IPS DF 19.7 (cell line): ENCODE results near the gene ACVR1B.
"Not testable (repeated sequence)": the region's sequence is repeated elsewhere in the genome, so short reads cannot be mapped to it uniquely, and the experiment has no call there.

Experiments used
- DNase-seq: peaks from one replicate; pipeline ENCODE4 v3.0.0-alpha.2; 2013; ENCODE audit warnings: low read depth, low spot score

The ACVR1B gene

DNA sequence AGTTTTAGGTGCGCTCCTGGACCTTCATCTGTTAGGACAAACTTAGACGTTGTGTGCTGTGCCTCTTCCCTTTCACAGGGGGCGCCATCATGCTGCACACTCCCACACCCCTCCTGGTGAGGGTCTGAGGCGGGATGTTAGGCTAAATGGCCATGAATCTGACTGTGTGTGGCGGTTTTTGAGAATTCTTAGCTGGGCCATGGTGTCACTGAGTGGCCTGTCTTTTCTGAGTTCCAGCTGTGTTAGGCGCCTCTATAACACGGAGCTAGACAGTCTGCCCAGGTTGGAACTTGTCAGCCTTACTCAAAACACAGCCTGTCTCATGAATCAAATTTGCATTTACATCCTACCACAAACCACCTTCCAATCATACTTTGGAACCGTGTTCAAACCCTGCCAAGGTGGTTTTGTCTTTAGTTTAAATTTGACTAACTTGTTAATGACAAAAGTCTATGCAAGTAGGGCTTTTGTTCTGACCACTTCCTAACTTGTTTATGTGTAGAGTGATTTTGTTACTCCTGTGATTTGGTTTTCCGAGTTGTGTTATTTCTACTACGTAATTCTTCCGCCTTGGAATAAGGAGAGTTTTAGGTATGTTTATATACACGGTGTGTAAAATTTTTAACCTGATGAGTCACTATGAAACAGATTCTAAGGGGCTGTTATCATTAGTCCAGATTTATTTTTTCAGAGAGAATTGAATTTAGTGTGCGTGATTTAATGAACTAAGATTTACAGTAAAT lies 19.6 kb downstream of the ACVR1B start:
- no peak for DNase-seq

DNA sequence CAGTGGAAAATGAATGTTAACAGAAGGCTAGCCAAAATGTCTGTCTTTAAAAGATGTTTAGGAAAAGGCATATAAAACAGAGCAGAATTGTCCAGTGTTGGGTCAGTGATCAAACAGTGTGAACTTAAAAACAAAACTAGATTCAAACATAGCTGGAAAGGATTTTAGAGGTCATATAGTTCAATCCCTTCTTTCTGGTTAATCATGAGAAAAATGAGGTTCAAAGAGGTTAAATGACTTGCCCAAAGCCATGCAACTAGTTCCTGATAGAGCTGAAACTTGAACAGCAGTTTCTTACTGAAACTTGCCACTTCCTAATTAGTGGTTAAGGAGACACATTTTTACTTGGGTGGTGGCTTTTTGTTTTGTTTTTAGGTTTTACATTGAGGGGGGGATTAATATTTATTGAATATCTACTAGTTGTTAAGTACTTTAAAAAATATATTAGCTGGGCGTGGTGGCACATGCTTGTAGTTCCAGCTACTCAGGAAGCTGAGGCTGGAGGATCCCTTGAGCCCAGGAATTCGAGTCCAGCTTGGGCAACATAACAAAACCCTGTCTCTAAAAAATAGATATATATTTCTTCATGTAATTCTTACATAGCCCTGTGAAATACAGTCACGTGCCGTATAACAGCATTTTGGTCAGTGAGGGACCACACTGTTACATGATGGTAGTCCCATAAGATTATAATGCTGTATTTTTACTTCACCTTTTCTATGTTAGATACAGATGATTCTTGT lies 20.4 kb downstream of the ACVR1B start:
- no peak for DNase-seq

DNA sequence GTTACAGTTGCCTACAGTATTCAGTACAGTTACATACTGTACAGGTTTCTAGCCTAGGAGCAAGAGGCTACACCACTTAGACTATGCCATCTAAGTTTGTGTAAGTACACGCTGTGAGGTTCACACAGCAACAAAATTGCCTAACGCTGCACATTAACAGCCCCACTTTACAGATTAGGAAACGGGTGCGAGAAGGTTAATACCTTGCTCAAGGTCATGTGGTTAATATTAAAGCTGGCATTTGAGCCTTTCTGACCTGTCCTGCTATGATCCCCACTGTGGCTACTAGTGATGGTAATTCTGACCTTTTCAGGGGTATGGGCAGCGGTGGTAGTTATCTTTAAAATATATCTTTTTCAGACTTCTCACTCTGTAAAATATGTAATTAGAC lies 20.9 kb downstream of the ACVR1B start:
- no peak for DNase-seq

DNA sequence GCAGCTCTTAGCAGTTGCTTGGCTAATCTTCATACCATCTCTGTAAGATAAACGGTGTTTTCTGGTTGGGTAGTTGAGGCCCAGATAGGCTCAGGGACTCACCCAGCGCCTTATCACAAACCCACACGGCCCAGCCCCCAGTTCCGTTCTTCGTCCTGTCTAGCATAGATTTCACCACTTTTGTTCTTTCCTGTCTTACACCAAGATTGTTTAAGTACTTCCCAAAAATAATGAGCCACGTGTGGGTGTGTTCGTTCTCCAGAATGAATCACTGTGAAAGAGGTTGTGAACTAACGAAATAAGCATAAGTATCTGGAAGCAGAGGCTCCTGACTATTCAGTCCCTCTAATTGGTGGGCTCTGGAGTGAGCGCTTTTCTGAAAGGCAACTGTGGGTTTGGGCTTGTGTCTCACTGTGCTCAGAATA lies 21.4 kb downstream of the ACVR1B start:
- no peak for DNase-seq

DNA sequence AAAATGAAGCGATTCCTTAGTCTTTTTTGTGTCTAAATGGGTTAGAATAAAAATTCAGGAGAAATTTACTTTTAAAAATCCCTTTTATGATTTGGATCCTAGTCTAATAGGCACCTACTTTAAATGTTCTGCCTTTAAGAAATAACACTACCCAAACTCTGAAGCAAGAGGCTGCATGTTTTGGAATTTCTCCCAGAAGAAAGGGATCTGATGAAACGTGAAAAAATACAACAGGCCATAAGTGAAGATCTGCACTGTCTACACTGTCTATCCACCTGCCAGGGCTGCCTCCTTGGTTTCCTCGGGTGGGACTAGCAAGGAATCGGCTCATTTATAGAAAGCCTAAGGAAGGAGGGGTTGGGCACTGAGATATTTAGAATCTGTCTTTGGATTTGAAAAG lies 22.1 kb downstream of the ACVR1B start:
- no peak for DNase-seq

DNA sequence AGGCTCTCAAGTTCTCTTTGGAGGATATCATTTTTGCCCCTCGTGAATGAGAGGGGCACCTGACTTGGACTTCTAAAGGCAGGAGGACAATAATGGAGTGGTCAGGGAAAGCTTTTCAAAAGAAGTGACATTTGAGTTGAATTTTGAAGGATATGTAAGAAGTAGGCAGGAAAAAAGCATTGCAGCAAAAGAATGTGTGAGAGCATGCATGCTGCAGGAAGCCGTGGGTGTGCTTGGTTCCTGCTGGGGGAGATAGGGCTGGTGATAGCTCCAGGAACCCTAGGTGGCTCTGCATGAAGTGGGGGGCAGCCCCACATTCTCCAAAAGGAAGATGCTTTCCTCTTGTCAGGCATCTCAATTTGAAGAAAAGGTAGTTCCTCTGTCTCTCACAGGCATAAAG lies 23.1 kb downstream of the ACVR1B start:
- DNase-seq, result no peak

DNA sequence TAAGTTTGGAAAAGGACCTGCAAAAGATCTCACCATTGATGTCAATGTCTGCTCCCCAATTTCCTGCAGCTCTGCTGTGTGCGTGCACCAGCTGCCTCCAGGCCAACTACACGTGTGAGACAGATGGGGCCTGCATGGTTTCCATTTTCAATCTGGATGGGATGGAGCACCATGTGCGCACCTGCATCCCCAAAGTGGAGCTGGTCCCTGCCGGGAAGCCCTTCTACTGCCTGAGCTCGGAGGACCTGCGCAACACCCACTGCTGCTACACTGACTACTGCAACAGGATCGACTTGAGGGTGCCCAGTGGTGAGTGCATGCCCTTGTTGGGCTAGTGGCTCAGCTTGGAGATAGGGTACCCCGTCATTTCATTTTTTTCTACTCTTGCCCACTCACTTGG lies 23.7 kb downstream of the ACVR1B start:
- DNase-seq, result no peak

DNA sequence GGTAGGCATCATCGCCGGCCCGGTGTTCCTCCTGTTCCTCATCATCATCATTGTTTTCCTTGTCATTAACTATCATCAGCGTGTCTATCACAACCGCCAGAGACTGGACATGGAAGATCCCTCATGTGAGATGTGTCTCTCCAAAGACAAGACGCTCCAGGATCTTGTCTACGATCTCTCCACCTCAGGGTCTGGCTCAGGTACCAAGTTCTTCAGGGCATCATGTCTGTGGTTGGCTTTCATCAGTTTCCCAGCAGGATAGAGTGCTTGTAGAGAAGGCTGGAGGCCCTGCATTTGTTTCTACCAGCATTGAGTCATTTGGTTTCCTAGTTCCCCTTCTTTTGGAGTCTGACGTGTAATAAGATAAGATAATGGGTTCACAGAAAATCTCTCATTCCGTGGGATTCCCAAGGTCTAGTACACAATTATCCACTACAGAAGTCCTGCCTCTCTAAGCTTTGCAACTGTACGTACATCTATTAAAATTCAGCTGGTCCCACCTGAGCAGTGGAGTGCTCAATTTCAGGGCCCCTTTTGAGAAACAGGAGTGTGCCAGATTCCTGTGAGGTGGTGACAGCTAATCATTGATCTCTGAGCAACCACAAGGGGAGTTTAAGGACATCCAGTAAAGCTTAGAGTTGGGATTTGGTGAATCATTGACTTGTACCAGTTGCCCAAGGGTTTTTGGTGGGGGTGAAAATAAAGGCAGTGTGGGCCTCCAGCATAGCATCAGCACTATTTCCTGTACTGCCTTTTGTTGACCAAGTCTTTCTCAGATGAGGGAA lies 25.1 kb downstream of the ACVR1B start:
- DNase-seq, result no peak

- no peak for DNase-seq
Measured at GRCh38 chr12:51977320-51977753, 25.8 kb downstream of the ACVR1B start.

- not testable (repeated sequence) for DNase-seq
Measured at GRCh38 chr12:51979306-51979705, 27.8 kb downstream of the ACVR1B start.

GRCh38 chr12:51980051-51980808 lies 28.7 kb downstream of the ACVR1B start:
- DNase-seq, result no peak

GRCh38 chr12:51980809-51981127 lies 29.3 kb downstream of the ACVR1B start:
- no peak for DNase-seq

GRCh38 chr12:51984657-51985056 lies 33.2 kb downstream of the ACVR1B start:
- no peak for DNase-seq

- no peak for DNase-seq
Measured at GRCh38 chr12:51985154-51985835, 33.8 kb downstream of the ACVR1B start.

DNA sequence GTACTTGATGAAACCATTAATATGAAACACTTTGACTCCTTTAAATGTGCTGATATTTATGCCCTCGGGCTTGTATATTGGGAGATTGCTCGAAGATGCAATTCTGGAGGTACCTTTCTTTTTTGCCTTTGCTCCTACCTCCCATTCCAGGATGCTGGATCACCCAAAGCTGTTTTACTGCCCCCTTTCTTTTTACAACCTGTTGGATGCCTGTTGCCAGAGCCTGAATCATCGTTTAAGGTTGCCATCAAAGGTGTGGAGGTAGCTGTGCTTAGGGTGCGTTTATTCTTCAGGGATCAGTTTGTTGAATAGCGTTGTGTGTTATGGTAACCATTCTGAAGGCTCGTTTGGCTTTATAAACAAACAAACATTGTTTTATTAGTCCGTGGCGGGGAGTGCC lies 35.3 kb downstream of the ACVR1B start:
- DNase-seq, result no peak

DNA sequence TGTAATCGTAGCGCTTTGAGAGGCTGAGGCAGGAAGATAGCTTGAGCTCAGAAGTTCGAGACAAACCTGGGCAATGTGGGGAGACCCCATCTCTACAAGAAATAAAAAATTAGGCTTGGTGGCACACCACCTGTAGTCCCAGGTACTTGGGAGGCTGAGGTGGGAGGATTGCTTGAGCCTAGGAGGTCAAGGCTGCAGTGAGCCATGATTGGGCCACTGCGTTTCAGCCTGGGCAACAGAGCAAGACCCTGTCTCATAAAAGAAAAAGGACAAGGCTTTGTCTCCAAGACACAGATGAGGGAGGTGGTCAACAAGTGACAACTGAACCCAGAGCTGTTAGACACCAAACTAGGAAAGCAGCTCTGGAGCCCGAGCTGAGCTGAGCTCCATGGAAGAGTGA lies 40.7 kb downstream of the ACVR1B start:
- no peak for DNase-seq

DNA sequence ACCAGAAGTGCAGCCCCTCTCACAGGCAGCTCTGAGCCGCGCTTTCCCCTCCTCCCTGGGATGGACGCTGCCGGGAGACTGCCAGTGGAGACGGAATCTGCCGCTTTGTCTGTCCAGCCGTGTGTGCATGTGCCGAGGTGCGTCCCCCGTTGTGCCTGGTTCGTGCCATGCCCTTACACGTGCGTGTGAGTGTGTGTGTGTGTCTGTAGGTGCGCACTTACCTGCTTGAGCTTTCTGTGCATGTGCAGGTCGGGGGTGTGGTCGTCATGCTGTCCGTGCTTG lies 43.0 kb downstream of the ACVR1B start:
- DNase-seq, result no peak

- DNase-seq, result no peak
Measured at GRCh38 chr12:51994959-51995358, 43.5 kb downstream of the ACVR1B start.

DNA sequence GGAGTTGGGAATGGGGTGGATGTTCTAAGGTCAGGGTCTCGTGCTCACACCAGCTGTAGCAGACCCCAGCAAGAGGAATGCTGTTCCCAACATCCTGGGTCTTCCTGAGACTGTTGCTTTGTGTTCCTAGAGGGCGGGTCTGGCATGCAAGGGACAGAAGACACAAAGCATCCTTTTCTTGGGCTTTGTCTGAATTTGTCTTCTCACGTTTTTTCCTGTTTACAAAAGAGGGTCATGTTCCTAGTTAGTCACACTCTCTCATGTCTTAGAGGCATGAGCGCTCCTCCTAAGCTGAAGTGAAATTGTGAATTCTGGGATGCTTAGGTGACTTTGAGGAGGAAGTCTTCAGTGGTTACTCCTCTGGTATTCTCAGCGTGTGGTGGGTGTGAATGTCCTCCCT lies 45.6 kb downstream of the ACVR1B start:
- no peak for DNase-seq

DNA sequence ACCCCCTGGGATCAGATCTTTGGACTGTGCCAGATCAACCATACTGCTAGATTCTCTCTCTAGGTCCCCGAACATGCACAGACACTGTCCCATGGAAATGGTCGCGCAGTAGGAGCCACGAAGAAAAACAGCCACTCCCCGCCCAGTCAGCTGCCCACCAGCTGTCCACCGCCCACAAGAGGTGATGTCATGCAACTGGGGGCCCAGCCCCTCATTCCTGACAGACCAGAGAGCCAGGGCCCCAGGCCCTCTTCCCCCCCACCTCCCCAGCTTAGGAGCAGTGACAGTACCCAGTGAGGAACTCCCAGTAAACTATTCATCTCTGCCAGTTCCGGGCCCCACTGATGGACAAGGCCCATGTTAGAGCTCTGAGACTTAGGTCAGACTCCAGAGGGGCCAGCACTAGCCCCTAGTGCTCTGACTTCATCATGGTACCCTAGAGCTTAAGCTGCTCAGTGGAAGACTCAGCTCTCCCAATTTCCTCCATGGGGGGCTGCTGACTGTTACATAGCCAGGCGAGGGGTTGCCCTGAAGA lies 51.6 kb downstream of the ACVR1B start:
- DNase-seq, result no peak

DNA sequence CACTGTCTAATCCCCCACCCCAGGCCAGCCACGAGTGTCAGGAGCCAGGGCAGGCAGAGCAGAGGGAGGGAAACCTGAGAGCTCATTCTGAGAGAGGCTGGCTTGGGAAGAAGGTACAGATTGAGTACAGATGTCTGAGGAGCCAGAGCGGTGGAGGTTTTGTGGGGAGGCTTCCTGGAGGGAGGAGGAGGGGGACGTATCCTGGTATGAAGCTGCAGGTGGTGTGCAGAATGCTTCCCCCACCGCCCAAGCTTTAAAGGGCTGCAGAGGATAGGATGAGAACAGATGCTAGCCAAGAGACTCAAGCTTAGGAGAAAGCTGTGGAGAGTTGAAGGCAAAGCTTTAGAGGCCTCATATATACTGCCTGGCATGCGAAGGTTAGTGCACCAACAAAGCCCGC lies 52.1 kb downstream of the ACVR1B start:
- no peak for DNase-seq
